A673 (cell line): Measurements from ENCODE around the gene MPRIP. TPM values are rescaled to one million over a fixed set of nuclear protein-coding genes. Genes with fewer than 3 reads are reported as not detected.

Experiments
- BruUV-seq: library from RNA; stranded (reverse); fragments of 400-500 nt; replicated peaks from 2 replicates; lab custom pipeline; 2021; lab: Mats Ljungman, UMichigan
- CTCF ChIA-PET: fragments of 300-600 bp; sonication (Branson Sonifier 250); formaldehyde crosslinking; loops from one replicate; lab custom pipeline; 2022; ENCODE audit warnings: antibody characterized with exemption; lab: Charles Lee
- POLR2A ChIA-PET: fragments of 300-600 bp; sonication (Branson Sonifier 250); formaldehyde crosslinking; loops from one replicate; lab custom pipeline; 2022; ENCODE audit warnings: antibody characterized with exemption; ENCODE audit not compliant: low non-redundant PET; lab: Charles Lee
- DNase-seq: peaks from one replicate; pipeline ENCODE4 v3.0.0-alpha.2; 2015; ENCODE audit warnings: low spot score
- H3K27ac ChIP-seq: fragments of 200-600 bp; sonication (generic); 2 replicates; pipeline ENCODE4 v1.5.1; 2016; ENCODE audit warnings: mixed run types, low read depth, mild to moderate bottlenecking, mixed read lengths, antibody characterized with exemption, low read length; ENCODE audit not compliant: poor library complexity, severe bottlenecking
- H3K27me3 ChIP-seq: fragments of 200-600 bp; sonication (generic); replicated peaks from 2 replicates; pipeline ENCODE4 v1.6.1; 2017; ENCODE audit warnings: mixed run types, low read depth, mild to moderate bottlenecking, mixed read lengths, antibody characterized with exemption, low read length; ENCODE audit not compliant: insufficient read depth, poor library complexity
- H3K36me3 ChIP-seq: fragments of 200-600 bp; sonication (generic); 2 replicates; pipeline ENCODE4 v1.6.1; 2016; ENCODE audit warnings: mixed run types, mild to moderate bottlenecking, mixed read lengths, antibody characterized with exemption, low read length; ENCODE audit not compliant: insufficient read depth, poor library complexity, severe bottlenecking
- H3K4me1 ChIP-seq: fragments of 200-600 bp; sonication (generic); 2 replicates; pipeline ENCODE4 v1.6.1; 2017; ENCODE audit warnings: mixed run types, mild to moderate bottlenecking, mixed read lengths, antibody characterized with exemption, low read length; ENCODE audit not compliant: insufficient read depth, poor library complexity, severe bottlenecking
- H3K4me3 ChIP-seq: fragments of 200-600 bp; sonication (generic); 2 replicates; pipeline ENCODE4 v1.5.1; 2016; ENCODE audit warnings: low read depth, mixed run types, mild to moderate bottlenecking, mixed read lengths, low read length; ENCODE audit not compliant: poor library complexity, severe bottlenecking
- H3K9me3 ChIP-seq: fragments of 200-600 bp; sonication (generic); 2 replicates; pipeline ENCODE4 v1.6.1; 2016; ENCODE audit warnings: mixed run types, low read depth, mild to moderate bottlenecking, mixed read lengths, antibody characterized with exemption, low read length; ENCODE audit not compliant: poor library complexity, severe bottlenecking
- EZH2 ChIP-seq: fragments of 200-600 bp; sonication (generic); IDR thresholded peaks from 2 replicates; pipeline ENCODE4 v1.6.1; 2017; ENCODE audit warnings: borderline replicate concordance, low read depth, mild to moderate bottlenecking, mixed read lengths, antibody characterized with exemption, low read length; ENCODE audit not compliant: poor library complexity, severe bottlenecking
- intact Hi-C: fragments of 100-400 bp; cut with micrococcal nuclease; formaldehyde crosslinking; loops from one replicate; pipeline ENCODE4 v1.10.0; 2022; ENCODE audit not compliant: unreplicated experiment
- total RNA-seq: library from RNA; stranded (reverse); gene quantifications from 2 replicates; pipeline ENCODE4 v1.2.3, GENCODE V29; 2021
- TF ChIP-seq, protein P1 (sequence below): fragments of 300-800, 200-600 bp; sonication (generic); conservative IDR thresholded peaks from 2 replicates; pipeline ENCODE4 v1.5.1; 2017; ENCODE audit warnings: low read depth, mild to moderate bottlenecking, antibody characterized with exemption, low read length, moderate library complexity, mixed read lengths

Gene MPRIP
- total RNA-seq, 1 experiment from 2014 or later = 290 TPM

- H3K4me1 ChIP-seq = peaks cover 34% of the 10 kb centered on the region
- H3K27ac ChIP-seq = no peak overlapping the region
- CTCF ChIA-PET = interaction anchor here (0.5 kb wide), 1 partner anchor 588 kb away, joined by 8 read pairs; no protein-coding TSS in a partner anchor
Measured at GRCh38 chr17:17024778-17025300, 17.4 kb upstream of the MPRIP start.

DNA sequence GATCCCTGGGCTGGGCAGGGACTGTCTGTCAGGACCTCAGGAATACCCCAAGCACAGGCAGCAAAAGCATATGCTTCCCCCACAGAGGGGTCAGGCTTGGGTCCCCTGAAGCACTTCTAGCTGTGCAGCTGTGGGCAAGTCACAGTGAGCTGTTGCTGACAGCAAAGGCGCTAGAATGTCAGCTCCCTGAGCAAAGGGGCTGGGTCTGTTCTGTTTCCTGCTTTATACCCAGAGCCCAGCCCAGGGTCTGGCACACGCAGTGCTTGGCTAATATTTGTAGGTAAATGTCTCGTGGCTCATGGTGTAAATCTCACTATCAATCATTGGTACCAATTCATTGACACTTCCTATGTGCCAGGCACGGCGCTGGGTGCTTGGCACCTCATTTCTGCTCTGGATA, 16.6 kb upstream of the MPRIP start:
- peaks cover 33% of the 10 kb centered on the region for H3K4me1 ChIP-seq
- intact Hi-C loops = no loop called here
- no peak overlapping the region for H3K27ac ChIP-seq
- CTCF ChIA-PET = interaction anchor here (0.5 kb wide), 1 partner anchor 587 kb away, joined by 8 read pairs; no protein-coding TSS in a partner anchor
- H3K9me3 ChIP-seq = no peaks in the 10 kb centered on the region
- H3K4me3 ChIP-seq = no peak overlapping the region
- no peaks in the 10 kb centered on the region for H3K27me3 ChIP-seq
- POLR2A ChIA-PET = no interaction called here
- H3K36me3 ChIP-seq = no peaks in the 10 kb centered on the region
- DNase-seq = no peak
- TF ChIP-seq, protein P1, sequence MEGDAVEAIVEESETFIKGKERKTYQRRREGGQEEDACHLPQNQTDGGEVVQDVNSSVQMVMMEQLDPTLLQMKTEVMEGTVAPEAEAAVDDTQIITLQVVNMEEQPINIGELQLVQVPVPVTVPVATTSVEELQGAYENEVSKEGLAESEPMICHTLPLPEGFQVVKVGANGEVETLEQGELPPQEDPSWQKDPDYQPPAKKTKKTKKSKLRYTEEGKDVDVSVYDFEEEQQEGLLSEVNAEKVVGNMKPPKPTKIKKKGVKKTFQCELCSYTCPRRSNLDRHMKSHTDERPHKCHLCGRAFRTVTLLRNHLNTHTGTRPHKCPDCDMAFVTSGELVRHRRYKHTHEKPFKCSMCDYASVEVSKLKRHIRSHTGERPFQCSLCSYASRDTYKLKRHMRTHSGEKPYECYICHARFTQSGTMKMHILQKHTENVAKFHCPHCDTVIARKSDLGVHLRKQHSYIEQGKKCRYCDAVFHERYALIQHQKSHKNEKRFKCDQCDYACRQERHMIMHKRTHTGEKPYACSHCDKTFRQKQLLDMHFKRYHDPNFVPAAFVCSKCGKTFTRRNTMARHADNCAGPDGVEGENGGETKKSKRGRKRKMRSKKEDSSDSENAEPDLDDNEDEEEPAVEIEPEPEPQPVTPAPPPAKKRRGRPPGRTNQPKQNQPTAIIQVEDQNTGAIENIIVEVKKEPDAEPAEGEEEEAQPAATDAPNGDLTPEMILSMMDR = no peak
- TF ChIP-seq EZH2 = no peak
- BruUV-seq = no TSS peak

More at GRCh38 chr17:17024778-17025300, 17.4 kb upstream of the MPRIP start:
- DNase-seq = no peak
- TF ChIP-seq, protein P1 = no peak
- TF ChIP-seq EZH2 = no peak
- Histone ChIP-seq H3K4me3 (no peak overlapping the region), H3K9me3 (no peaks in the 10 kb centered on the region), H3K36me3 (no peaks in the 10 kb centered on the region), H3K27me3 (no peaks in the 10 kb centered on the region)
- POLR2A ChIA-PET = no interaction called here
- BruUV-seq = no TSS peak
- intact Hi-C loops = no loop called here

- Histone ChIP-seq H3K9me3 (no peaks in the 10 kb centered on the region), H3K4me3 (no peak overlapping the region), H3K27ac (no peak overlapping the region), H3K4me1 (peaks cover 27% of the 10 kb centered on the region), H3K36me3 (no peaks in the 10 kb centered on the region), H3K27me3 (no peaks in the 10 kb centered on the region)
- intact Hi-C loops = no loop called here
- CTCF ChIA-PET = no interaction called here
- no peak for DNase-seq
- BruUV-seq = no TSS peak
- POLR2A ChIA-PET = no interaction called here
- TF ChIP-seq EZH2 = no peak
- TF ChIP-seq, protein P1 = no peak
Measured at GRCh38 chr17:17026163-17026562, 16.1 kb upstream of the MPRIP start.
